ENCODE measurements around the gene PDGFA.

DNA sequence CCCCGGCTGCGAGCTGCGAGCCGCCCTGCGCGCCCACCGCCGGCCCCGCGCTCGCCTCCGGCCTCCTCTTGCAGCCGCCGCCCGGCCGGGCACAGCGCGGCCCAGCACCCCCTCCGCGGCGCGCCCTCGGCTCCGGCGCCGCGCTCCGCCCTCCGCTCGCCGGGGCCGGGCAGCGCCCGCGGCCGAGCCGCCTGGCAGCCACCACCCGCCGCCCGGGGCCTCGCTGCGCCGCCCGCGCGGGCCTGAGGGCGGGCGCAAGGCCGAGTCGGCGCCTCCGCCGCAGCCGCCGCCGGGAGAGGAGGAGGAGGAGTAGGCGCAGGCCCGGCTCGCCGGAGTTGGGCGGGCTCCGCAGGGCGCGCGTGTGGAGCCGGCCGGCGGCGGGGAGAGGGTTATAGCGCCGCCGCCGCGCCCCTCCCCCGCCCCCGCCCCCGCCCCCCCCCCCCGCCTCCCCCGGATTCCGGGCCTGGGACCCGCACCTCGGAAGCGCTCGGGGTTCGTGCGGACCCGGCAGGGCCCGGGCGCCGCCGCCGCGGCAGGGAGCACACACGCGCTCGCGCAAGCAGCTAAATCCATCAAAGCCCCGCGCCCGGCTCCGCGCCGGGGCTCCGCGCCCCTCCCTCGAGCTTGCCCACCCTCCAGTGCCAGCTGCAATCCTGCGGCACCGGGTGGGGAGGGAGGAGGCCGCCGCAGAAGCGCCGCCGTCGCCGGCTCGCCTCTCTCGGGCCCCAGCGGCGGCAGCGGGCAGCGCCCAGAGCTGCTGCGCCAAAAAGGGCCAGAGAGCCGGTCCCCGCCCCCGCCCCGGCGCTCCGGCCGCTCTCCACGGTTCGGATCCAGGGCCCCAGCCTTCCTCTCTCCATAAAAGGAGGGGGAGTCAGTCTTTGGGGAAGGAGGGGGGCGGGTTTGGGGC lies at the start of gene PDGFA:
- TF ChIP-seq, protein P1, sequence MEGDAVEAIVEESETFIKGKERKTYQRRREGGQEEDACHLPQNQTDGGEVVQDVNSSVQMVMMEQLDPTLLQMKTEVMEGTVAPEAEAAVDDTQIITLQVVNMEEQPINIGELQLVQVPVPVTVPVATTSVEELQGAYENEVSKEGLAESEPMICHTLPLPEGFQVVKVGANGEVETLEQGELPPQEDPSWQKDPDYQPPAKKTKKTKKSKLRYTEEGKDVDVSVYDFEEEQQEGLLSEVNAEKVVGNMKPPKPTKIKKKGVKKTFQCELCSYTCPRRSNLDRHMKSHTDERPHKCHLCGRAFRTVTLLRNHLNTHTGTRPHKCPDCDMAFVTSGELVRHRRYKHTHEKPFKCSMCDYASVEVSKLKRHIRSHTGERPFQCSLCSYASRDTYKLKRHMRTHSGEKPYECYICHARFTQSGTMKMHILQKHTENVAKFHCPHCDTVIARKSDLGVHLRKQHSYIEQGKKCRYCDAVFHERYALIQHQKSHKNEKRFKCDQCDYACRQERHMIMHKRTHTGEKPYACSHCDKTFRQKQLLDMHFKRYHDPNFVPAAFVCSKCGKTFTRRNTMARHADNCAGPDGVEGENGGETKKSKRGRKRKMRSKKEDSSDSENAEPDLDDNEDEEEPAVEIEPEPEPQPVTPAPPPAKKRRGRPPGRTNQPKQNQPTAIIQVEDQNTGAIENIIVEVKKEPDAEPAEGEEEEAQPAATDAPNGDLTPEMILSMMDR (conservative IDR thresholded peaks at IDR 0.05; ENCODE audit: low read depth, low read length), result no peak
- no peak for TF ChIP-seq EZH2 (IDR thresholded peaks at IDR 0.05; ENCODE audit: low read length, unreplicated experiment)

All from PC-3 (cell line).